Measurements from ENCODE around the gene GZMM.

GRCh38 chr19:579111-579841 is 35.4 kb downstream of the GZMM start:
- no peak for TF ChIP-seq POLR2A (IDR thresholded peaks at IDR 0.05)
- TF ChIP-seq CTCF (IDR thresholded peaks at IDR 0.05) = no peak

Measured in right lobe of liver (tissue), 4 donors.